Loucy (cell line): ENCODE data around the gene DDX60.

ENCODE experiments used
- CTCF ChIP-seq: fragments of 200-600 bp; sonication (generic); conservative IDR thresholded peaks from 2 replicates; pipeline ENCODE4 v1.5.1; 2014; ENCODE audit warnings: mild to moderate bottlenecking, antibody characterized with exemption, low read length
- EZH2phosphoT487 ChIP-seq: fragments of 200-600 bp; IDR thresholded peaks from 2 replicates; pipeline ENCODE4 v1.6.1; 2018; ENCODE audit warnings: antibody characterized with exemption, mild to moderate bottlenecking, moderate library complexity, borderline replicate concordance

DNA sequence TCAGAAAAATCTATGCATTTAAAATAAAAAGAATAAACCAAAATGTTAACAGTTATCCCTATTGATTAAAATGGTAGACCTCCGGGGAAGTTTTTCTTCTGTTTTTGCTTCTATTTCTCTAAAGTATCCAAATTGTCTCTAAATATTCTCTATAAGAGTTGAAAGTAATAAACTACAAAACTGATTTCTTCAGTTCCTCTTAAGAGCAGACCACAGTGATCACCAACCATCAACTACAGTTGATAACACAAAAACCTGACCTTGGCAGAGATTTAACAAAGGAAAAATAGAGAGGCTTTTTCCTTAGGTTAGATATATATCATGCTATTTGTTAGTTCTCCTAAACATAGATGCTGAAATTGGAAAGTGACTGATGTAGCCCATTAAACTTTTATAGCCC lies 27.3 kb downstream of the DDX60 start:
- no peak for TF ChIP-seq CTCF
- TF ChIP-seq EZH2phosphoT487: no peak
